ENCODE data around the gene POLL. TPM values are rescaled to one million over a fixed set of nuclear protein-coding genes. Genes with fewer than 3 reads are reported as not detected.

POLL gene
- total RNA-seq, 1 experiment from 2014 or later = 46.2 TPM

DNA sequence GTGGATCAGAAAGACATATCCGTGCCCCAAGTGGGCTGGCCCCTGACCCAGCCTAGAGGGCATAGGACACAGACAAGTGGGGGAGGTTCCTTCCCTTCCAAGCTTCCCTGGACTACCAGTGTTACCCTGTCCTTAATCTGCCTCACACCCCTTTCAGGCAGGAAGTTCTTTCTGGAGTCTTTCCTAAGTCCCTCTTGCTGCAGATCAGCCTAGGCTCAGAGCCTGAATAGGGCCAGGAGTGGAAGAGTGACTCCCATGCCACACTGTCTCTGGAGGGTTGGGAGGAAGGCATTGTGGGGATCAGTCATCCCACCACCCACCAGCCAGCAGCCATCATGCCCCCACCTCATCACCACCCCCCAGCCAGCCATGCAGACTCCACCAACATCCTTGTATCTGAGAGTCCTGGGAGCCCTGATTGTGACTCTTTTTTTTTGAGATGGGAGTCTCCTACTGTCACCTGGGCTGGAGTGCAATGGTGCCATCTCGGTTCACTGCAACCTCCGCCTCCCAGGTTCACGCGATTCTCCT, 22.6 kb downstream of the POLL start (continued):
- TF ChIP-seq, protein P1, sequence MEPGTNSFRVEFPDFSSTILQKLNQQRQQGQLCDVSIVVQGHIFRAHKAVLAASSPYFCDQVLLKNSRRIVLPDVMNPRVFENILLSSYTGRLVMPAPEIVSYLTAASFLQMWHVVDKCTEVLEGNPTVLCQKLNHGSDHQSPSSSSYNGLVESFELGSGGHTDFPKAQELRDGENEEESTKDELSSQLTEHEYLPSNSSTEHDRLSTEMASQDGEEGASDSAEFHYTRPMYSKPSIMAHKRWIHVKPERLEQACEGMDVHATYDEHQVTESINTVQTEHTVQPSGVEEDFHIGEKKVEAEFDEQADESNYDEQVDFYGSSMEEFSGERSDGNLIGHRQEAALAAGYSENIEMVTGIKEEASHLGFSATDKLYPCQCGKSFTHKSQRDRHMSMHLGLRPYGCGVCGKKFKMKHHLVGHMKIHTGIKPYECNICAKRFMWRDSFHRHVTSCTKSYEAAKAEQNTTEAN (CRISPR knock-in tag; IDR thresholded peaks at IDR 0.05) = no peak

- H3K9me3 Mint-ChIP-seq = no peaks in the 10 kb centered on the region
- no peak for ATAC-seq
- H3K4me1 Mint-ChIP-seq = peaks cover 16% of the 10 kb centered on the region
- H3K36me3 Mint-ChIP-seq = no peaks in the 10 kb centered on the region
- ChIA-PET CTCF (no interaction called here), POLR2A (no interaction called here)
- peaks cover 49% of the 10 kb centered on the region for H3K27me3 Mint-ChIP-seq (ENCODE audit: low read depth)
- TF ChIP-seq MYBL2 (CRISPR knock-in tag; IDR thresholded peaks at IDR 0.05) (no peak), USF2 (CRISPR knock-in tag; IDR thresholded peaks at IDR 0.05) (no peak), OVOL2 (CRISPR knock-in tag; IDR thresholded peaks at IDR 0.05; ENCODE audit: borderline replicate concordance) (no peak)
- TF ChIP-seq, protein P2, sequence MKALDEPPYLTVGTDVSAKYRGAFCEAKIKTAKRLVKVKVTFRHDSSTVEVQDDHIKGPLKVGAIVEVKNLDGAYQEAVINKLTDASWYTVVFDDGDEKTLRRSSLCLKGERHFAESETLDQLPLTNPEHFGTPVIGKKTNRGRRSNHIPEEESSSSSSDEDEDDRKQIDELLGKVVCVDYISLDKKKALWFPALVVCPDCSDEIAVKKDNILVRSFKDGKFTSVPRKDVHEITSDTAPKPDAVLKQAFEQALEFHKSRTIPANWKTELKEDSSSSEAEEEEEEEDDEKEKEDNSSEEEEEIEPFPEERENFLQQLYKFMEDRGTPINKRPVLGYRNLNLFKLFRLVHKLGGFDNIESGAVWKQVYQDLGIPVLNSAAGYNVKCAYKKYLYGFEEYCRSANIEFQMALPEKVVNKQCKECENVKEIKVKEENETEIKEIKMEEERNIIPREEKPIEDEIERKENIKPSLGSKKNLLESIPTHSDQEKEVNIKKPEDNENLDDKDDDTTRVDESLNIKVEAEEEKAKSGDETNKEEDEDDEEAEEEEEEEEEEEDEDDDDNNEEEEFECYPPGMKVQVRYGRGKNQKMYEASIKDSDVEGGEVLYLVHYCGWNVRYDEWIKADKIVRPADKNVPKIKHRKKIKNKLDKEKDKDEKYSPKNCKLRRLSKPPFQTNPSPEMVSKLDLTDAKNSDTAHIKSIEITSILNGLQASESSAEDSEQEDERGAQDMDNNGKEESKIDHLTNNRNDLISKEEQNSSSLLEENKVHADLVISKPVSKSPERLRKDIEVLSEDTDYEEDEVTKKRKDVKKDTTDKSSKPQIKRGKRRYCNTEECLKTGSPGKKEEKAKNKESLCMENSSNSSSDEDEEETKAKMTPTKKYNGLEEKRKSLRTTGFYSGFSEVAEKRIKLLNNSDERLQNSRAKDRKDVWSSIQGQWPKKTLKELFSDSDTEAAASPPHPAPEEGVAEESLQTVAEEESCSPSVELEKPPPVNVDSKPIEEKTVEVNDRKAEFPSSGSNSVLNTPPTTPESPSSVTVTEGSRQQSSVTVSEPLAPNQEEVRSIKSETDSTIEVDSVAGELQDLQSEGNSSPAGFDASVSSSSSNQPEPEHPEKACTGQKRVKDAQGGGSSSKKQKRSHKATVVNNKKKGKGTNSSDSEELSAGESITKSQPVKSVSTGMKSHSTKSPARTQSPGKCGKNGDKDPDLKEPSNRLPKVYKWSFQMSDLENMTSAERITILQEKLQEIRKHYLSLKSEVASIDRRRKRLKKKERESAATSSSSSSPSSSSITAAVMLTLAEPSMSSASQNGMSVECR (CRISPR knock-in tag; IDR thresholded peaks at IDR 0.05; ENCODE audit: borderline replicate concordance) = no peak
- H3K27ac Mint-ChIP-seq = no peak overlapping the region
- no peak for DNase-seq (ENCODE audit: low spot score)
- no peak overlapping the region for H3K4me3 Mint-ChIP-seq
Observed at GRCh38 chr10:101564490-101564991, 23.5 kb downstream of the POLL start.

- Mint-ChIP-seq H3K9me3 (no peaks in the 10 kb centered on the region), H3K4me1 (peaks cover 14% of the 10 kb centered on the region), H3K36me3 (no peaks in the 10 kb centered on the region), H3K27me3 (ENCODE audit: low read depth) (peaks cover 41% of the 10 kb centered on the region), H3K27ac (no peak overlapping the region), H3K4me3 (no peak overlapping the region)
- TF ChIP-seq CREB1 (CRISPR knock-in tag; IDR thresholded peaks at IDR 0.05) (no peak), ZNF416 (CRISPR knock-in tag; IDR thresholded peaks at IDR 0.05) (no peak), ZNF263 (CRISPR knock-in tag; IDR thresholded peaks at IDR 0.05; ENCODE audit: low read depth) (no peak)
- TF ChIP-seq, protein P3, sequence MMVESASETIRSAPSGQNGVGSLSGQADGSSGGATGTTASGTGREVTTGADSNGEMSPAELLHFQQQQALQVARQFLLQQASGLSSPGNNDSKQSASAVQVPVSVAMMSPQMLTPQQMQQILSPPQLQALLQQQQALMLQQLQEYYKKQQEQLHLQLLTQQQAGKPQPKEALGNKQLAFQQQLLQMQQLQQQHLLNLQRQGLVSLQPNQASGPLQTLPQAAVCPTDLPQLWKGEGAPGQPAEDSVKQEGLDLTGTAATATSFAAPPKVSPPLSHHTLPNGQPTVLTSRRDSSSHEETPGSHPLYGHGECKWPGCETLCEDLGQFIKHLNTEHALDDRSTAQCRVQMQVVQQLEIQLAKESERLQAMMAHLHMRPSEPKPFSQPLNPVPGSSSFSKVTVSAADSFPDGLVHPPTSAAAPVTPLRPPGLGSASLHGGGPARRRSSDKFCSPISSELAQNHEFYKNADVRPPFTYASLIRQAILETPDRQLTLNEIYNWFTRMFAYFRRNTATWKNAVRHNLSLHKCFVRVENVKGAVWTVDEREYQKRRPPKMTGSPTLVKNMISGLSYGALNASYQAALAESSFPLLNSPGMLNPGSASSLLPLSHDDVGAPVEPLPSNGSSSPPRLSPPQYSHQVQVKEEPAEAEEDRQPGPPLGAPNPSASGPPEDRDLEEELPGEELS (CRISPR knock-in tag; IDR thresholded peaks at IDR 0.05) = no peak
- ChIA-PET CTCF (interaction anchor here (0.6 kb wide), 2 partner anchors 13 to 39 kb away, joined by 3 read pairs; no protein-coding TSS in a partner anchor), POLR2A (no interaction called here)
- DNase-seq (ENCODE audit: low spot score) = no peak
- ATAC-seq = no peak
Observed at GRCh38 chr10:101563497-101564040, 24.5 kb downstream of the POLL start.

GRCh38 chr10:101563007-101563406, 25.1 kb downstream of the POLL start:
- Mint-ChIP-seq H3K27me3 (ENCODE audit: low read depth) (peaks cover 35% of the 10 kb centered on the region), H3K4me3 (no peak overlapping the region), H3K36me3 (no peaks in the 10 kb centered on the region), H3K9me3 (no peaks in the 10 kb centered on the region), H3K4me1 (peaks cover 14% of the 10 kb centered on the region), H3K27ac (no peak overlapping the region)
- CTCF ChIA-PET = interaction anchor here (0.6 to 1.3 kb wide), 2 partner anchors 40 to 349 kb away, joined by 3 to 4 read pairs; no protein-coding TSS in a partner anchor
- POLR2A ChIA-PET = no interaction called here
- ATAC-seq = no peak
- no peak for DNase-seq (ENCODE audit: low spot score)
- no peak for TF ChIP-seq ZNF425 (CRISPR knock-in tag; conservative IDR thresholded peaks at IDR 0.05)
- TF ChIP-seq SMAD4 (CRISPR knock-in tag; IDR thresholded peaks at IDR 0.05) = no peak
- TF ChIP-seq NR3C1 (CRISPR knock-in tag; conservative IDR thresholded peaks at IDR 0.05; ENCODE audit: low read depth) = no peak
- TF ChIP-seq ATF1 (CRISPR knock-in tag; IDR thresholded peaks at IDR 0.05) = no peak
- TF ChIP-seq ELF4 (CRISPR knock-in tag; IDR thresholded peaks at IDR 0.05; ENCODE audit: low read depth) = no peak
- TF ChIP-seq SP1 (CRISPR knock-in tag; conservative IDR thresholded peaks at IDR 0.05) = no peak
- TF ChIP-seq FOXP1 (CRISPR knock-in tag; IDR thresholded peaks at IDR 0.05; ENCODE audit: borderline replicate concordance) = no peak
- no peak for TF ChIP-seq OVOL2 (CRISPR knock-in tag; IDR thresholded peaks at IDR 0.05; ENCODE audit: borderline replicate concordance)
- TF ChIP-seq ZSCAN18 (CRISPR knock-in tag; IDR thresholded peaks at IDR 0.05) = no peak

Data from WTC11 (cell line).